Lower leg skin (tissue), 4 donors: Measurements from ENCODE around the gene BACE1. TPM values are rescaled to one million over a fixed set of nuclear protein-coding genes. Genes with fewer than 3 reads are reported as not detected.
A peak's percentile ranks its signal among the peaks of the same experiment; 100 is the strongest.

Experiments
- DNase-seq, 2 donors: peaks; one replicate each; pipeline ENCODE4 v3.0.0-alpha.2; 2019; ENCODE audit warnings: low spot score in 2 of 2
- H3K4me3 ChIP-seq: fragments of 200-600 bp; sonication (generic); 2 replicates; pipeline ENCODE4 v1.5.1; 2017; ENCODE audit warnings: mild to moderate bottlenecking, low read depth; ENCODE audit not compliant: poor library complexity, severe bottlenecking
- CTCF ChIP-seq, 3 donors: fragments of 450-650 bp; IDR thresholded peaks; one replicate each; pipeline ENCODE4 v1.5.1; 2016; ENCODE audit warnings: antibody characterized with exemption in 3 of 3, mild to moderate bottlenecking in 3 of 3, moderate library complexity in 2 of 3
- POLR2A ChIP-seq, 2 donors: fragments of 450-650 bp; IDR thresholded peaks; one replicate each; pipeline ENCODE4 v1.6.1; 2016 to 2017; ENCODE audit warnings: antibody characterized with exemption in 2 of 2, mild to moderate bottlenecking in 1 of 2, moderate library complexity in 1 of 2
- WGBS, 2 donors: methylation state at CpG; one replicate each; pipeline ENCODE4 v1.1.5; 2018; 5-methylcytosine and 5-hydroxymethylcytosine counted together
- intact Hi-C: fragments of 100-400 bp; cut with DNase I; formaldehyde crosslinking; loops from one replicate; pipeline ENCODE4 v1.15.0; 2023; ENCODE audit warnings: low total_unique reads
- total RNA-seq, 4 donors: library from RNA; depleted of rRNA; stranded (reverse); fragments of >200 nt; gene quantifications; one replicate each; pipeline ENCODE4 v1.1.0, GENCODE V29; 2016

BACE1 gene
- 10 to 100 TPM in 3 of 4 donors, 1 to 10 TPM in 1; 9.1 to 31.6 (median 19.1) TPM for total RNA-seq

GRCh38 chr11:117316197-117316961, at the start of gene BACE1:
BACE1 (minus strand) TSS chr11:117316256; CDS start chr11:117315795, 461 bp downstream.
- TF ChIP-seq CTCF (IDR thresholded peaks at IDR 0.05) = no peak
- TF ChIP-seq POLR2A (IDR thresholded peaks at IDR 0.05) = no peak
- intact Hi-C loops = no loop called here
- H3K4me3 ChIP-seq = peak within 1 kb of the TSS; percentile 76
- 3 to 13% methylated on average over 14 to 27 of the region's 29 CpGs for WGBS, 2 donors
- DNase-seq = peak; percentile 66 to 94

- no peak for DNase-seq
- intact Hi-C loops = no loop called here
- WGBS, 2 donors = 91 to 97% methylated on average over 8 of the region's 8 CpGs
- TF ChIP-seq CTCF (IDR thresholded peaks at IDR 0.05) = no peak
- no peak for TF ChIP-seq POLR2A (IDR thresholded peaks at IDR 0.05)
- no peak overlapping the region for H3K4me3 ChIP-seq
Measured at GRCh38 chr11:117361432-117361831, 45.4 kb upstream of the BACE1 start.

- H3K4me3 ChIP-seq = no peak overlapping the region
- intact Hi-C loops = loop anchor here (10.0 kb wide), 1 partner anchor 1072 kb away; no protein-coding TSS in a partner anchor
- 77 to 83% methylated on average over 5 to 7 of the region's 9 CpGs for WGBS, 2 donors
- TF ChIP-seq POLR2A (IDR thresholded peaks at IDR 0.05) (no peak), CTCF (IDR thresholded peaks at IDR 0.05) (no peak)
- DNase-seq = no peak
Measured at GRCh38 chr11:117356126-117356890, 40.3 kb upstream of the BACE1 start.

- TF ChIP-seq POLR2A (IDR thresholded peaks at IDR 0.05) (no peak), CTCF (IDR thresholded peaks at IDR 0.05) (no peak)
- no peak for DNase-seq
- WGBS, 2 donors = 92% methylated on average over 4 of the region's 4 CpGs
- intact Hi-C loops = loop anchor here (10.0 kb wide), 1 partner anchor 1070 kb away; no protein-coding TSS in a partner anchor
- no peak overlapping the region for H3K4me3 ChIP-seq
Measured at GRCh38 chr11:117354550-117354949, 38.5 kb upstream of the BACE1 start.

GRCh38 chr11:117345039-117345438, 29.0 kb upstream of the BACE1 start:
- 86 to 95% methylated on average over 2 of the region's 2 CpGs for WGBS, 2 donors
- intact Hi-C loops = no loop called here

More at GRCh38 chr11:117345039-117345438, 29.0 kb upstream of the BACE1 start:
- no peak for DNase-seq
- H3K4me3 ChIP-seq = no peak overlapping the region
- TF ChIP-seq POLR2A (IDR thresholded peaks at IDR 0.05) (no peak), CTCF (IDR thresholded peaks at IDR 0.05) (no peak)
